OCI-LY3 (cell line): ENCODE data around the gene LRRC70.

Experiments used
- H2AFZ ChIP-seq: fragments of 200-600, 300-600 bp; shearing (Covaris generic); 2 replicates; pipeline ENCODE4 v1.6.0; 2014; ENCODE audit warnings: antibody characterized with exemption, low read depth, low read length
- H3K27ac ChIP-seq: fragments of 200-600, 300-600 bp; sonication (generic); 2 replicates; pipeline ENCODE4 v1.5.1; 2014; ENCODE audit warnings: mild to moderate bottlenecking, low read length, moderate library complexity, mixed read lengths
- H3K27me3 ChIP-seq: fragments of 200-600, 300-600 bp; sonication (generic); 2 replicates; pipeline ENCODE4 v1.6.1; 2014; ENCODE audit warnings: low read depth, low read length, mixed read lengths
- H3K36me3 ChIP-seq: fragments of 200-600, 300-600 bp; sonication (generic); replicated peaks from 2 replicates; pipeline ENCODE3; 2014; ENCODE audit warnings: low read depth, low read length, mixed read lengths
- H3K4me1 ChIP-seq: fragments of 300-600, 200-600 bp; sonication (generic); 2 replicates; pipeline ENCODE4 v1.6.1; 2014; ENCODE audit warnings: low read length, mixed read lengths
- H3K4me2 ChIP-seq: fragments of 200-600, 300-600 bp; sonication (generic); 2 replicates; pipeline ENCODE4 v1.6.1; 2014; ENCODE audit warnings: low read length, mixed read lengths
- H3K4me3 ChIP-seq: fragments of 300-600, 200-600 bp; sonication (generic); 2 replicates; pipeline ENCODE4 v1.5.1; 2014; ENCODE audit warnings: antibody characterized with exemption, mild to moderate bottlenecking, low read length, moderate library complexity
- H3K79me2 ChIP-seq: fragments of 300-600, 200-600 bp; shearing (Covaris generic); 2 replicates; pipeline ENCODE4 v1.6.1; 2014; ENCODE audit warnings: mild to moderate bottlenecking, low read length, mixed read lengths
- H3K9ac ChIP-seq: fragments of 300-600, 200-600 bp; shearing (Covaris generic); 2 replicates; pipeline ENCODE4 v1.6.0; 2014; ENCODE audit warnings: mild to moderate bottlenecking, low read length, moderate library complexity
- H3K9me3 ChIP-seq: fragments of 200-600, 300-600 bp; shearing (Covaris generic); 2 replicates; pipeline ENCODE4 v1.6.1; 2014; ENCODE audit warnings: low read length, mixed read lengths; ENCODE audit not compliant: insufficient read depth
- H4K20me1 ChIP-seq: fragments of 200-600, 300-600 bp; sonication (generic); 2 replicates; pipeline ENCODE4 v1.6.1; 2016; ENCODE audit warnings: low read length, mixed read lengths; ENCODE audit not compliant: insufficient read depth
- CTCF ChIP-seq: fragments of 200-600, 300-600 bp; sonication (generic); IDR thresholded peaks from 2 replicates; pipeline ENCODE4 v1.5.1; 2014; ENCODE audit warnings: antibody characterized with exemption, low read length, low read depth
- EZH2phosphoT487 ChIP-seq: fragments of 200-600 bp; shearing (Covaris generic); IDR thresholded peaks from 2 replicates; pipeline ENCODE4 v1.6.1; 2018; ENCODE audit warnings: antibody characterized with exemption, mixed run types, low read depth

LRRC70 gene

GRCh38 chr5:62596096-62596495 is 17.5 kb downstream of the LRRC70 start:
- Histone ChIP-seq H3K4me2 (no peak overlapping the region), H4K20me1 (no peaks in the 10 kb centered on the region), H3K4me1 (peaks cover 31% of the 10 kb centered on the region), H2AFZ (no peak overlapping the region), H3K27me3 (no peaks in the 10 kb centered on the region), H3K9ac (no peak overlapping the region), H3K4me3 (no peak overlapping the region), H3K27ac (no peak overlapping the region), H3K9me3 (peaks cover 6% of the 10 kb centered on the region; the same call in 1 of the 2 replicates), H3K79me2 (no peaks in the 10 kb centered on the region), H3K36me3 (peaks cover 32% of the 10 kb centered on the region)
- TF ChIP-seq EZH2phosphoT487: no peak
- TF ChIP-seq CTCF: no peak

- no peaks in the 10 kb centered on the region for H3K27me3 ChIP-seq
- H3K27ac ChIP-seq: no peak overlapping the region
- peaks cover 27% of the 10 kb centered on the region for H3K36me3 ChIP-seq
- TF ChIP-seq CTCF: no peak
- no peak for TF ChIP-seq EZH2phosphoT487
- no peak overlapping the region for H3K4me2 ChIP-seq
- no peak overlapping the region for H2AFZ ChIP-seq
- no peak overlapping the region for H3K4me3 ChIP-seq
- H3K4me1 ChIP-seq: peaks cover 31% of the 10 kb centered on the region
- no peak overlapping the region for H3K9ac ChIP-seq
- H3K9me3 ChIP-seq: peaks cover 6% of the 10 kb centered on the region; the same call in 1 of the 2 replicates
- H3K79me2 ChIP-seq: no peaks in the 10 kb centered on the region
- H4K20me1 ChIP-seq: no peaks in the 10 kb centered on the region
These were observed 18.1 kb downstream of the LRRC70 start for GRCh38 chr5:62596691-62597090.

- Histone ChIP-seq H3K36me3 (peaks cover 21% of the 10 kb centered on the region), H3K27ac (no peak overlapping the region), H3K9me3 (peaks cover 1% of the 10 kb centered on the region; the same call in 1 of the 2 replicates), H2AFZ (no peak overlapping the region), H3K4me2 (no peak overlapping the region), H3K4me1 (peaks cover 29% of the 10 kb centered on the region), H3K79me2 (no peaks in the 10 kb centered on the region), H4K20me1 (no peaks in the 10 kb centered on the region), H3K27me3 (no peaks in the 10 kb centered on the region), H3K9ac (no peak overlapping the region), H3K4me3 (no peak overlapping the region)
- TF ChIP-seq CTCF (no peak), EZH2phosphoT487 (no peak)
These were observed 18.7 kb downstream of the LRRC70 start for GRCh38 chr5:62597314-62597713.

GRCh38 chr5:62600560-62601252 is 22.1 kb downstream of the LRRC70 start:
- peaks cover 7% of the 10 kb centered on the region; the same call in 1 of the 2 replicates for H3K4me1 ChIP-seq
- no peak overlapping the region for H3K4me2 ChIP-seq
- H3K27me3 ChIP-seq: no peaks in the 10 kb centered on the region
- H3K27ac ChIP-seq: no peak overlapping the region
- H3K9ac ChIP-seq: no peak overlapping the region
- H3K4me3 ChIP-seq: no peak overlapping the region
- H2AFZ ChIP-seq: no peak overlapping the region
- no peaks in the 10 kb centered on the region for H4K20me1 ChIP-seq
- H3K9me3 ChIP-seq: no peaks in the 10 kb centered on the region
- no peak for TF ChIP-seq CTCF
- TF ChIP-seq EZH2phosphoT487: no peak
- H3K36me3 ChIP-seq: no peaks in the 10 kb centered on the region
- no peaks in the 10 kb centered on the region for H3K79me2 ChIP-seq
